GM18511 (cell line): ENCODE measurements around the gene TMEM41A.
A peak's percentile ranks its signal among the peaks of the same experiment; 100 is the strongest.

Experiments used
- ATAC-seq: cut with Tn5 transposase; IDR thresholded peaks from one replicate; pipeline ENCODE4 v1.9.1; 2021; ENCODE audit warnings: mild to moderate bottlenecking, moderate library complexity; ENCODE audit not compliant: unreplicated experiment

The TMEM41A gene

GRCh38 chr3:185498503-185499396, at the start of gene TMEM41A:
Gene TMEM41A (minus strand): TSS chr3:185499035. CDS start chr3:185498961, 74 bp downstream.
- peak; percentile 95 for ATAC-seq

- no peak for ATAC-seq
These were observed 41.9 kb upstream of the TMEM41A start for GRCh38 chr3:185540695-185541094.

- no peak for ATAC-seq
These were observed 41.1 kb upstream of the TMEM41A start for GRCh38 chr3:185539934-185540333.

- peak; percentile 99 for ATAC-seq
These were observed 38.6 kb upstream of the TMEM41A start for GRCh38 chr3:185537369-185537970.

- ATAC-seq = no peak
These were observed 35.7 kb upstream of the TMEM41A start for GRCh38 chr3:185534511-185534910.

- no peak for ATAC-seq
These were observed 34.1 kb upstream of the TMEM41A start for GRCh38 chr3:185532901-185533300.

GRCh38 chr3:185530856-185531255, 32.0 kb upstream of the TMEM41A start:
- no peak for ATAC-seq

GRCh38 chr3:185528532-185528931, 29.7 kb upstream of the TMEM41A start:
- ATAC-seq = no peak

- ATAC-seq = no peak
These were observed 28.5 kb upstream of the TMEM41A start for GRCh38 chr3:185527364-185527763.

- no peak for ATAC-seq
These were observed 27.6 kb upstream of the TMEM41A start for GRCh38 chr3:185526349-185526951.

- ATAC-seq = no peak
These were observed 22.7 kb upstream of the TMEM41A start for GRCh38 chr3:185521349-185522138.

- no peak for ATAC-seq
These were observed 20.2 kb upstream of the TMEM41A start for GRCh38 chr3:185519021-185519420.

- no peak for ATAC-seq
These were observed 18.7 kb upstream of the TMEM41A start for GRCh38 chr3:185517387-185518130.

GRCh38 chr3:185511711-185512110, 12.9 kb upstream of the TMEM41A start:
- ATAC-seq = no peak

GRCh38 chr3:185508335-185508991, 9.6 kb upstream of the TMEM41A start:
- ATAC-seq = no peak

- no peak for ATAC-seq
These were observed 9.0 kb upstream of the TMEM41A start for GRCh38 chr3:185507883-185508282.

- no peak for ATAC-seq
These were observed 5.8 kb upstream of the TMEM41A start for GRCh38 chr3:185504636-185505035.

GRCh38 chr3:185503521-185503920, 4.7 kb upstream of the TMEM41A start:
- no peak for ATAC-seq

GRCh38 chr3:185502987-185503386, 4.2 kb upstream of the TMEM41A start:
- ATAC-seq = no peak

- ATAC-seq = no peak
These were observed 8.6 kb downstream of the TMEM41A start for GRCh38 chr3:185490241-185490640.
